Astrocyte (in vitro differentiated cells and primary cell): Measurements from ENCODE around the gene WDR11. TPM values are rescaled to one million over a fixed set of nuclear protein-coding genes. Genes with fewer than 3 reads are reported as not detected.

Source experiments
- DNase-seq: peaks from one replicate; pipeline ENCODE4 v3.0.0-alpha.2; 2010; ENCODE audit warnings: low read depth
- FAIRE-seq: peaks from 2 replicates; lab custom pipeline; 2011; peaks lifted over from hg19 to GRCh38; lab: Jason Lieb, UNC
- H2AFZ ChIP-seq: 2 replicates; pipeline ENCODE4 v1.6.0; 2012; ENCODE audit warnings: low read depth, low read length, inconsistent platforms
- H3K27ac ChIP-seq: 2 replicates; pipeline ENCODE4 v1.5.1; 2011; ENCODE audit warnings: low read depth, low read length, inconsistent platforms
- H3K27me3 ChIP-seq: 2 replicates; pipeline ENCODE4 v1.6.0; 2011; ENCODE audit warnings: low read length, inconsistent platforms; ENCODE audit not compliant: insufficient read depth
- H3K36me3 ChIP-seq: 2 replicates; pipeline ENCODE4 v1.5.1; 2011; ENCODE audit warnings: low read length, inconsistent platforms; ENCODE audit not compliant: insufficient read depth
- H3K4me1 ChIP-seq: 2 replicates; pipeline ENCODE4 v1.5.1; 2011; ENCODE audit warnings: low read length, inconsistent platforms; ENCODE audit not compliant: insufficient read depth
- H3K4me2 ChIP-seq: 2 replicates; pipeline ENCODE4 v1.6.0; 2012; ENCODE audit warnings: low read length, inconsistent platforms
- H3K4me3 ChIP-seq: 2 replicates; pipeline ENCODE4 v1.5.1; 2011; ENCODE audit warnings: low read depth, mild to moderate bottlenecking, low read length, inconsistent platforms; ENCODE audit not compliant: insufficient read depth
- H3K79me2 ChIP-seq: 2 replicates; pipeline ENCODE4 v1.6.0; 2012; ENCODE audit warnings: mild to moderate bottlenecking, low read length, inconsistent platforms; ENCODE audit not compliant: insufficient read depth
- H3K9ac ChIP-seq: 2 replicates; pipeline ENCODE4 v1.6.0; 2012; ENCODE audit warnings: mild to moderate bottlenecking, low read length, inconsistent platforms
- H3K9me3 ChIP-seq: 2 replicates; pipeline ENCODE4 v1.5.1; 2012; ENCODE audit warnings: low read depth, mild to moderate bottlenecking, low read length, inconsistent platforms; ENCODE audit not compliant: insufficient read depth
- H4K20me1 ChIP-seq: 2 replicates; pipeline ENCODE4 v1.6.0; 2012; ENCODE audit warnings: low read length, inconsistent platforms; ENCODE audit not compliant: insufficient read depth
- H3K27ac Mint-ChIP-seq: one replicate; pipeline ENCODE4 v1.8.0; 2021; ENCODE audit warnings: mild to moderate bottlenecking, mixed read lengths; ENCODE audit not compliant: unreplicated experiment
- H3K27me3 Mint-ChIP-seq: one replicate; pipeline ENCODE4 v1.8.0; 2021; ENCODE audit warnings: low read depth, mixed read lengths; ENCODE audit not compliant: unreplicated experiment
- H3K36me3 Mint-ChIP-seq: one replicate; pipeline ENCODE4 v1.8.0; 2021; ENCODE audit warnings: low read depth, mixed read lengths; ENCODE audit not compliant: unreplicated experiment
- H3K4me1 Mint-ChIP-seq: one replicate; pipeline ENCODE4 v1.8.0; 2021; ENCODE audit warnings: low read depth, mixed read lengths; ENCODE audit not compliant: unreplicated experiment
- H3K4me3 Mint-ChIP-seq: one replicate; pipeline ENCODE4 v1.8.0; 2021; ENCODE audit warnings: mild to moderate bottlenecking, moderate library complexity, mixed read lengths; ENCODE audit not compliant: unreplicated experiment
- H3K9me3 Mint-ChIP-seq: one replicate; pipeline ENCODE4 v1.8.0; 2021; ENCODE audit warnings: mild to moderate bottlenecking, mixed read lengths; ENCODE audit not compliant: unreplicated experiment
- CTCF ChIP-seq: IDR thresholded peaks from 2 replicates; pipeline ENCODE4 v1.5.1; 2011; ENCODE audit warnings: low read depth, mild to moderate bottlenecking, inconsistent platforms, low read length, moderate library complexity; ENCODE audit not compliant: insufficient read depth
- EZH2 ChIP-seq: IDR thresholded peaks from 2 replicates; pipeline ENCODE4 v1.6.1; 2012; ENCODE audit warnings: mild to moderate bottlenecking, low read length, inconsistent platforms; ENCODE audit not compliant: insufficient read depth
- total RNA-seq: library from RNA; stranded (reverse); gene quantifications from 2 replicates; pipeline ENCODE4 v1.2.1, GENCODE V29; 2021

WDR11 gene
- total RNA-seq, 1 donor from 2014 or later = 55.8 TPM

DNA sequence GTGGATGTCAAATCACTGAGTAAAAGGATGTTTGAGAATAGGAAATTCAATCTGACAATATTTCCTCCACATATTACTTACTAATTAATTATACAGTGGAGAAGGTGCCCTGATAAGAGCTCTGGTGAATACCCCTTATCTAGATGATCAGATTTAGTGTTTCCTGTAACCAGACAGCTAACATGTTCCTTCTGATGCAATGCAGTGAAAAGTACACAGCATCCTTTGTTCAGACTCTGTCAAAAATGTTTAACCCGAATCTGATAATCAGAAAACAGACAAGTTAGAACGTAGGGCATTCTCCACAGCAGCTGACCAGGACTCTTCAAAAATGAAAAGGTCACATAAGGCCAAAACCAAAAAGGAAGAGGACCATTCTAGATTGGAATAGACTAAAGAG lies 46.2 kb downstream of the WDR11 start:
- Mint-ChIP-seq H3K27ac (no peak overlapping the region), H3K36me3 (peaks cover 2% of the 10 kb centered on the region), H3K4me1 (peaks cover 7% of the 10 kb centered on the region), H3K27me3 (no peaks in the 10 kb centered on the region), H3K9me3 (no peaks in the 10 kb centered on the region), H3K4me3 (no peak overlapping the region)
- Histone ChIP-seq H3K27me3 (no peaks in the 10 kb centered on the region), H3K4me3 (no peak overlapping the region), H4K20me1 (peaks cover 13% of the 10 kb centered on the region), H3K36me3 (peaks cover 5% of the 10 kb centered on the region), H3K79me2 (no peaks in the 10 kb centered on the region), H3K4me2 (no peak overlapping the region), H3K9me3 (no peaks in the 10 kb centered on the region), H3K27ac (no peak overlapping the region), H3K4me1 (no peaks in the 10 kb centered on the region), H3K9ac (no peak overlapping the region), H2AFZ (no peak overlapping the region)
- FAIRE-seq (no peak), DNase-seq (no peak)
- TF ChIP-seq CTCF = no peak
- no peak for TF ChIP-seq EZH2

GRCh38 chr10:120905268-120905667 lies 54.1 kb downstream of the WDR11 start:
- no peak for FAIRE-seq
- H3K36me3 ChIP-seq = peaks cover 41% of the 10 kb centered on the region

More at GRCh38 chr10:120905268-120905667, 54.1 kb downstream of the WDR11 start:
- Mint-ChIP-seq H3K9me3 (peaks cover 7% of the 10 kb centered on the region), H3K27ac (no peak overlapping the region), H3K4me1 (peaks cover 4% of the 10 kb centered on the region), H3K36me3 (peaks cover 43% of the 10 kb centered on the region), H3K27me3 (no peaks in the 10 kb centered on the region), H3K4me3 (no peak overlapping the region)
- TF ChIP-seq EZH2 (no peak), CTCF (no peak)
- H3K27ac ChIP-seq = no peak overlapping the region
- H4K20me1 ChIP-seq = no peaks in the 10 kb centered on the region
- H3K4me3 ChIP-seq = no peak overlapping the region
- no peak for DNase-seq
- H3K9me3 ChIP-seq = peaks cover under 1% of the 10 kb centered on the region
- no peak overlapping the region for H2AFZ ChIP-seq
- H3K27me3 ChIP-seq = no peaks in the 10 kb centered on the region
- no peaks in the 10 kb centered on the region for H3K79me2 ChIP-seq
- no peak overlapping the region for H3K4me2 ChIP-seq
- H3K9ac ChIP-seq = no peak overlapping the region
- H3K4me1 ChIP-seq = no peaks in the 10 kb centered on the region
